ENCODE results near the gene CPNE6. TPM values are rescaled to one million over a fixed set of nuclear protein-coding genes. Genes with fewer than 3 reads are reported as not detected.

The CPNE6 gene
- total and polyA plus RNA-seq, 2 donors from 2014 or later: 0.19 to 3.4 TPM

- H3K4me1 ChIP-seq (ENCODE audit: control insufficient read depth in 2 of 3, insufficient read depth in 2 of 3, low read depth in 1 of 3, low read length in 3 of 3): peaks cover 3 to 5% (median 5%) of the 10 kb centered on the region in 3 donors
Observed at GRCh38 chr14:24084440-24084839, 13.1 kb downstream of the CPNE6 start.

DNA sequence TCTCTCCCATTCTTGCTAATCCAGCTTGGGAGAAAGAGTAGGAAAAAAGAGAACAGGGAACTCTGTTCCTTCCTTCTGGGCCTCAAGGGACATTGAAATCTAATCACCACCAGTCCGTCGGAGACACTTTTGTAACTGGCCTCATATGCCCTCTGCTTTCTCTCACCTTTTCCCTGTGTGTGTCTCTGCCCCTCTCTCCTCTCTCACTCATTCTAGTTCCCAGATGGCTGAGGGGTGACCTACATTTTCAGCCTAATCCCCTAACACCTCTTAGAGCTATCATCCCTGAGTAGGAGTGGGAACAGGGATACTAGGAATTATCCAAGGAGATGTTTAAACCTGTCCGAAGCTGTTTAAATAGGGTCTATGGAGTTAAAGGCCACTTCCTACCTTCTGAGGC lies 13.9 kb downstream of the CPNE6 start:
- intact Hi-C loops (cut with DNase I): no loop called here
- Histone ChIP-seq H3K4me1 (ENCODE audit: control insufficient read depth in 2 of 3, insufficient read depth in 2 of 3, low read depth in 1 of 3, low read length in 3 of 3) (peaks cover 3 to 5% (median 3%) of the 10 kb centered on the region in 3 donors), H3K9me3 (ENCODE audit: control insufficient read depth in 2 of 3, insufficient read depth in 1 of 3, low read length in 3 of 3) (no peaks in the 10 kb centered on the region), H3K36me3 (ENCODE audit: control insufficient read depth in 2 of 3, insufficient read depth in 3 of 3, low read length in 3 of 3) (no peaks in the 10 kb centered on the region), H3K27me3 (ENCODE audit: control insufficient read depth, insufficient read depth, low read length) (no peaks in the 10 kb centered on the region), H3K4me3 (ENCODE audit: low read length in 3 of 3) (no peak overlapping the region), H3K27ac (ENCODE audit: low read depth in 2 of 2, low read length in 2 of 2) (no peak overlapping the region), H3K9ac (ENCODE audit: low read length in 3 of 3) (no peak overlapping the region)
- no peak for DNase-seq
- TF ChIP-seq CTCF (IDR thresholded peaks at IDR 0.05; ENCODE audit: borderline replicate concordance, extremely low read depth, insufficient read depth): no peak
- no peak for FAIRE-seq

More at GRCh38 chr14:24084440-24084839, 13.1 kb downstream of the CPNE6 start:
- no peak for FAIRE-seq
- no peaks in the 10 kb centered on the region for H3K9me3 ChIP-seq (ENCODE audit: control insufficient read depth in 2 of 3, insufficient read depth in 1 of 3, low read length in 3 of 3)
- no peak overlapping the region for H3K4me3 ChIP-seq (ENCODE audit: low read length in 3 of 3)
- no peak for DNase-seq
- H3K36me3 ChIP-seq (ENCODE audit: control insufficient read depth in 2 of 3, insufficient read depth in 3 of 3, low read length in 3 of 3): no peaks in the 10 kb centered on the region
- intact Hi-C loops (cut with DNase I): no loop called here
- no peak overlapping the region for H3K27ac ChIP-seq (ENCODE audit: low read depth in 2 of 2, low read length in 2 of 2)
- TF ChIP-seq CTCF (IDR thresholded peaks at IDR 0.05; ENCODE audit: borderline replicate concordance, extremely low read depth, insufficient read depth): no peak
- H3K27me3 ChIP-seq (ENCODE audit: control insufficient read depth, insufficient read depth, low read length): no peaks in the 10 kb centered on the region
- no peak overlapping the region for H3K9ac ChIP-seq (ENCODE audit: low read length in 3 of 3)

GRCh38 chr14:24086193-24086955 lies 15.0 kb downstream of the CPNE6 start:
- Histone ChIP-seq H3K4me1 (ENCODE audit: control insufficient read depth in 2 of 3, insufficient read depth in 2 of 3, low read depth in 1 of 3, low read length in 3 of 3) (no peaks in the 10 kb centered on the region), H3K27ac (ENCODE audit: low read depth in 2 of 2, low read length in 2 of 2) (no peak overlapping the region), H3K36me3 (ENCODE audit: control insufficient read depth in 2 of 3, insufficient read depth in 3 of 3, low read length in 3 of 3) (no peaks in the 10 kb centered on the region), H3K4me3 (ENCODE audit: low read length in 3 of 3) (no peak overlapping the region), H3K9me3 (ENCODE audit: control insufficient read depth in 2 of 3, insufficient read depth in 1 of 3, low read length in 3 of 3) (no peaks in the 10 kb centered on the region), H3K9ac (ENCODE audit: low read length in 3 of 3) (no peak overlapping the region), H3K27me3 (ENCODE audit: control insufficient read depth, insufficient read depth, low read length) (no peaks in the 10 kb centered on the region)
- FAIRE-seq: no peak
- DNase-seq: no peak
- intact Hi-C loops (cut with DNase I): no loop called here
- no peak for TF ChIP-seq CTCF (IDR thresholded peaks at IDR 0.05; ENCODE audit: borderline replicate concordance, extremely low read depth, insufficient read depth)
